HepG2 (cell line): ENCODE results near the gene LATS1. TPM values are rescaled to one million over a fixed set of nuclear protein-coding genes. Genes with fewer than 3 reads are reported as not detected.

Experiments
- FOXP4 ChIP-seq: sonication (generic); formaldehyde crosslinking; IDR thresholded peaks from 2 replicates; pipeline ENCODE4 v1.4.0; 2020; ENCODE audit warnings: missing genetic modification reagents
- IRF2 ChIP-seq: IDR thresholded peaks from 2 replicates; pipeline ENCODE4 v1.6.1; 2018; ENCODE audit warnings: missing genetic modification reagents, missing compliant biosample characterization
- JDP2 ChIP-seq: sonication (generic); formaldehyde crosslinking; IDR thresholded peaks from 2 replicates; pipeline ENCODE4 v1.8.1; 2022; ENCODE audit warnings: missing genetic modification reagents, borderline replicate concordance
- JUND ChIP-seq: sonication (generic); formaldehyde crosslinking; IDR thresholded peaks from 2 replicates; pipeline ENCODE4 v1.8.0; 2022; ENCODE audit warnings: mild to moderate bottlenecking, missing genetic modification reagents
- NFAT5 ChIP-seq: sonication (generic); formaldehyde crosslinking; IDR thresholded peaks from 2 replicates; pipeline ENCODE4 v1.4.0; 2020; ENCODE audit warnings: missing genetic modification reagents
- NFRKB ChIP-seq: fragments of 450-650 bp; IDR thresholded peaks from 2 replicates; pipeline ENCODE4 v1.6.1; 2017
- PLSCR1 ChIP-seq: sonication (generic); formaldehyde crosslinking; IDR thresholded peaks from 2 replicates; pipeline ENCODE4 v1.5.0; 2020; ENCODE audit warnings: missing genetic modification reagents, mild to moderate bottlenecking, borderline replicate concordance
- PRDM10 ChIP-seq: sonication (generic); formaldehyde crosslinking; IDR thresholded peaks from 2 replicates; pipeline ENCODE4 v1.4.0; 2020; ENCODE audit warnings: low read depth, missing genetic modification reagents
- UBTF ChIP-seq: sonication (generic); formaldehyde crosslinking; IDR thresholded peaks from 2 replicates; pipeline ENCODE4 v1.4.0; 2020; ENCODE audit warnings: mild to moderate bottlenecking, missing genetic modification reagents
- ZNF513 ChIP-seq: sonication (generic); formaldehyde crosslinking; conservative IDR thresholded peaks from 2 replicates; pipeline ENCODE4 v1.5.0; 2020; ENCODE audit warnings: missing genetic modification reagents
- polyA plus RNA-seq, 8 experiments: library from polyadenylated mRNA; depleted of rRNA in 3 of 8; stranded (reverse) in 7 of 8; unstranded in 1 of 8; fragments of >200 nt; fragmentation: Illumina TruSeq in 4 of 8; extraction: Trizol in 4 of 8; gene quantifications; 2 replicates each; pipeline versions ENCODE4 v1.2.1 to v1.2.3, GENCODE V29; 2011 to 2016; ENCODE audit warnings: low read depth in 4 of 8, missing spikeins in 1 of 8, mixed read lengths in 1 of 8; ENCODE audit not compliant: insufficient read depth in 1 of 8
- total RNA-seq, 5 experiments: library from RNA; depleted of rRNA; stranded (reverse); fragments of >200 nt; fragmentation: Illumina TruSeq; extraction: Trizol; gene quantifications; 2 replicates each; pipeline ENCODE4 v1.2.3, GENCODE V29; 2016; ENCODE audit warnings: low read depth in 1 of 5

LATS1 gene
- total and polyA plus RNA-seq, 2 of the 13 experiments (the other 11 are each of a cell fraction or from before 2014, with no cell fraction given): 9.9 to 12.6 TPM

GRCh38 chr6:149746147-149746946 lies 28.4 kb upstream of the LATS1 start, which contains the start of gene NUP43 (continued):
- TF ChIP-seq NFAT5 (CRISPR knock-in tag) (peak; percentile 59; the same call in 1 of the 2 replicates), ZNF513 (CRISPR knock-in tag) (no peak), PRDM10 (peak; percentile 83; the same call in 1 of the 2 replicates), UBTF (CRISPR knock-in tag) (peak; percentile 77), FOXP4 (CRISPR knock-in tag) (peak; percentile 55), NFRKB (no peak), PLSCR1 (CRISPR knock-in tag) (0 out of 2 replicates have a peak, but pooled peaks have one; percentile 54), JUND (CRISPR knock-in tag) (no peak), IRF2 (CRISPR knock-in tag) (peak; percentile 97), JDP2 (CRISPR knock-in tag) (no peak)
